GM23248 (cell line): Measurements from ENCODE around the gene SLC38A2. TPM values are rescaled to one million over a fixed set of nuclear protein-coding genes. Genes with fewer than 3 reads are reported as not detected.

ENCODE experiments used
- DNase-seq: peaks from one replicate; pipeline ENCODE4 v3.0.0-alpha.2; 2015
- H2AFZ ChIP-seq: fragments of 200-600 bp; sonication (generic); 2 replicates; pipeline ENCODE4 v1.6.1; 2016; ENCODE audit warnings: antibody characterized with exemption
- H3F3A ChIP-seq: fragments of 200-600 bp; sonication (generic); 2 replicates; pipeline ENCODE4 v1.6.1; 2016; ENCODE audit warnings: mild to moderate bottlenecking, antibody characterized with exemption, mixed run types; ENCODE audit not compliant: insufficient read depth
- H3K27ac ChIP-seq: fragments of 200-600 bp; sonication (generic); 2 replicates; pipeline ENCODE4 v1.5.1; 2016; ENCODE audit warnings: mild to moderate bottlenecking
- H3K27me3 ChIP-seq: fragments of 200-600 bp; sonication (generic); replicated peaks from 2 replicates; pipeline ENCODE4 v1.6.1; 2016; ENCODE audit warnings: mild to moderate bottlenecking; ENCODE audit not compliant: insufficient read depth
- H3K36me3 ChIP-seq: fragments of 200-600 bp; sonication (generic); 2 replicates; pipeline ENCODE4 v1.6.1; 2016; ENCODE audit warnings: low read depth, mild to moderate bottlenecking
- H3K4me1 ChIP-seq: fragments of 200-600 bp; sonication (generic); 2 replicates; pipeline ENCODE4 v1.6.1; 2016; ENCODE audit warnings: mild to moderate bottlenecking; ENCODE audit not compliant: insufficient read depth
- H3K4me2 ChIP-seq: fragments of 200-600 bp; sonication (generic); one replicate; pipeline ENCODE4 v1.6.1; 2016; ENCODE audit warnings: mild to moderate bottlenecking; ENCODE audit not compliant: unreplicated experiment
- H3K4me3 ChIP-seq: fragments of 200-600 bp; sonication (generic); 2 replicates; pipeline ENCODE4 v1.5.1; 2016; ENCODE audit warnings: mild to moderate bottlenecking
- H3K79me2 ChIP-seq: fragments of 200-600 bp; sonication (generic); 2 replicates; pipeline ENCODE4 v1.6.1; 2016; ENCODE audit warnings: mild to moderate bottlenecking; ENCODE audit not compliant: insufficient read depth
- H3K9ac ChIP-seq: fragments of 200-600 bp; sonication (generic); 2 replicates; pipeline ENCODE4 v1.6.1; 2016; ENCODE audit warnings: mild to moderate bottlenecking
- H3K9me2 ChIP-seq: fragments of 200-600 bp; sonication (generic); 2 replicates; pipeline ENCODE4 v1.6.1; 2016; ENCODE audit warnings: mixed run types, mild to moderate bottlenecking, moderate library complexity; ENCODE audit not compliant: insufficient read depth
- H3K9me3 ChIP-seq: fragments of 200-600 bp; sonication (generic); one replicate; pipeline ENCODE4 v1.6.1; 2017; ENCODE audit warnings: low read depth
- H4K20me1 ChIP-seq: fragments of 200-600 bp; sonication (generic); 2 replicates; pipeline ENCODE4 v1.6.0; 2016; ENCODE audit not compliant: insufficient read depth
- EZH2 ChIP-seq: fragments of 200-600 bp; sonication (generic); IDR thresholded peaks from 2 replicates; pipeline ENCODE4 v1.6.1; 2018; ENCODE audit warnings: antibody characterized with exemption, mild to moderate bottlenecking; ENCODE audit not compliant: insufficient read depth, poor library complexity, severe bottlenecking
- EZH2phosphoT487 ChIP-seq: fragments of 200-600 bp; sonication (generic); IDR thresholded peaks from 2 replicates; pipeline ENCODE4 v1.6.1; 2018; ENCODE audit warnings: antibody characterized with exemption, moderate library complexity, mild to moderate bottlenecking, low read depth; ENCODE audit not compliant: insufficient read depth
- WGBS, 2 experiments: methylation state at CpG; one replicate each; pipeline ENCODE4 v1.1.6; 2015 to 2017; ENCODE audit warnings: low lambda C conversion rate in 2 of 2, low coverage in 1 of 2; ENCODE audit errors: missing lambda C conversion rate in 2 of 2; 5-methylcytosine and 5-hydroxymethylcytosine counted together
- in situ Hi-C: fragments of 300-500 bp; cut with MboI; formaldehyde crosslinking; loops from 2 replicates; pipeline ENCODE4 v1.15.0; 2020
- polyA plus RNA-seq: library from polyadenylated mRNA; unstranded; fragments of >200 nt; fragmentation: Nextera tagmentation; extraction: Ambion mirVana; gene quantifications from 2 replicates; pipeline ENCODE4 v1.2.1, GENCODE V29; 2016
- total RNA-seq: library from RNA; depleted of rRNA; stranded (reverse); fragments of >200 nt; shearing (Covaris generic); gene quantifications from 2 replicates; pipeline ENCODE4 v1.2.3, GENCODE V29; 2014

Gene SLC38A2
- total and polyA plus RNA-seq, 2 experiments from 2014 or later, result 683 to 1,383 TPM

GRCh38 chr12:46361667-46362034 is 10.9 kb downstream of the SLC38A2 start:
- Histone ChIP-seq H3F3A (peaks cover 100% of the 10 kb centered on the region), H3K4me2 (peak overlapping the region; percentile 98), H3K9ac (peak overlapping the region; percentile 98), H3K36me3 (peaks cover 83% of the 10 kb centered on the region), H2AFZ (no peak overlapping the region), H3K4me1 (peaks cover 59% of the 10 kb centered on the region), H3K4me3 (peak overlapping the region; percentile 99), H3K27me3 (no peaks in the 10 kb centered on the region), H3K9me2 (no peaks in the 10 kb centered on the region), H3K27ac (peak overlapping the region; percentile 96), H3K79me2 (peaks cover 73% of the 10 kb centered on the region), H4K20me1 (peaks cover 75% of the 10 kb centered on the region), H3K9me3 (no peaks in the 10 kb centered on the region)
- in situ Hi-C loops, result loop anchor here (25.0 kb wide), 1 partner anchor 576 kb away; no protein-coding TSS in a partner anchor
- DNase-seq, result no peak
- WGBS, 2 experiments, result 92 to 94% methylated on average over 2 of the region's 2 CpGs
- TF ChIP-seq EZH2phosphoT487, result no peak
- no peak for TF ChIP-seq EZH2

DNA sequence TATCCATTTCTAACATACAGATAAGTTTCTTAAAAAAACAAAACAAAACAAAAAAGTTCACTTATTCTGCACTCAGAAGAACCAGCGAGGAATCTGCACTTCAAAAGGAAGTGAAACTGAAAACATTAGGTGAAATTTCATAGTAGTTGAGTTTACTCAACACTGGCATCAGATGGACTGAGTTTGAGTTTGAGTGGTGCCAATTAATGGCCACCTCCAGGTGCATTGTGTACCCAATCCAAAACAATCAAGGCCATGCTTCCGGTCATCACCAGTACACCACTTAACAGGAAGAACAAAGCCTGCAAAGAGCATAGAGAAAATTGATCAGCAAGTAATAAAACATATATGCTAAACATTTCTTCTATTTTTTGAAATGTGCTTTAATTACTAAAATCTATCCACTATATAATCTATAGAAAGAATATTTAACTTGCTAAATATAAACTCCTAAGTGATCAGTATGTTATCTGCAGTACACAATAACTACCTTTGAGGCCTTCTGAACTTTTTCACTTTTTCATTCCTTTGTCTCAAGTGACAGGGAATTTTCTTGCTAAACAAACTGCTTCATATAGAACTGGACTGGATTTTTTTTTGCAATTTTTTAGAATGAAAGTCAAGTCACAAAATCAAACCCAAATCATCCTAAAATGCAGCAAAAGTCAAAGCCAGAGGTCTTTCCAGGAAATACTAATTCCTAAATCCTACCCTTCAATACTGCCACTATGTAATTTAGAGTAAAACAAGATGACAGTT is 11.5 kb downstream of the SLC38A2 start:
- no peaks in the 10 kb centered on the region for H3K27me3 ChIP-seq
- peak overlapping the region; percentile 98 for H3K4me2 ChIP-seq
- H3K27ac ChIP-seq, result peak overlapping the region; percentile 96
- peaks cover 100% of the 10 kb centered on the region for H3F3A ChIP-seq
- WGBS, 2 experiments, result 92 to 97% methylated on average over 2 of the region's 2 CpGs
- peaks cover 69% of the 10 kb centered on the region for H4K20me1 ChIP-seq
- peaks cover 77% of the 10 kb centered on the region for H3K36me3 ChIP-seq
- in situ Hi-C loops, result loop anchor here (25.0 kb wide), 1 partner anchor 576 kb away; no protein-coding TSS in a partner anchor
- H3K9ac ChIP-seq, result peak overlapping the region; percentile 98
- TF ChIP-seq EZH2phosphoT487 (no peak), EZH2 (no peak)
- no peak for DNase-seq
- H3K9me3 ChIP-seq, result no peaks in the 10 kb centered on the region
- H3K4me3 ChIP-seq, result peak overlapping the region; percentile 99
- H2AFZ ChIP-seq, result no peak overlapping the region
- no peaks in the 10 kb centered on the region for H3K9me2 ChIP-seq
- H3K79me2 ChIP-seq, result peaks cover 67% of the 10 kb centered on the region
- peaks cover 56% of the 10 kb centered on the region for H3K4me1 ChIP-seq

DNA sequence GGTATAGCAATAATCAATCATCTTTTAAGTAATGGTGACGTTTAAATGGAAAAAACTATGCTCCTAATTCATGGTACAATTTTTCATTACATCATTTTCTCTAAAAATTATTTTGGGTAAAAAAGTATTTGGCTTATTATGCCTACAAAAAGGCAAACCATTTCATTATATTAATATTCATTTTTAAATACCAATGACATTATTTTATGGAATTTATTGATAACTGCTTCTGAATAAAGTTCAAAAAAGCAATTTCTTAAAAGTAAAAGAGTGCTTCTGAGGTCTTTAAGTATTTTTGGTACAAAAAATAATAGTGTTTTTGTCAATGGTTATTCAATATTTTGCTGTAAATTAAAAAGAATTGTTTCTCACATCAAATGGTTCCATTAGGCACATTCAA is 12.2 kb downstream of the SLC38A2 start:
- peaks cover 60% of the 10 kb centered on the region for H3K79me2 ChIP-seq
- DNase-seq, result no peak
- peak overlapping the region; percentile 96 for H3K27ac ChIP-seq
- TF ChIP-seq EZH2phosphoT487 (no peak), EZH2 (no peak)
- H3F3A ChIP-seq, result peaks cover 97% of the 10 kb centered on the region
- 48 to 61% methylated on average over 1 of the region's 1 CpG for WGBS, 2 experiments
- H3K9me3 ChIP-seq, result no peaks in the 10 kb centered on the region
- H3K9me2 ChIP-seq, result no peaks in the 10 kb centered on the region
- H2AFZ ChIP-seq, result no peak overlapping the region
- peak overlapping the region; percentile 10; the same call in 1 of the 2 replicates for H3K4me3 ChIP-seq
- peak overlapping the region; percentile 98 for H3K4me2 ChIP-seq
- peaks cover 62% of the 10 kb centered on the region for H4K20me1 ChIP-seq
- peaks cover 70% of the 10 kb centered on the region for H3K36me3 ChIP-seq
- peak overlapping the region; percentile 98 for H3K9ac ChIP-seq
- no peaks in the 10 kb centered on the region for H3K27me3 ChIP-seq
- peaks cover 51% of the 10 kb centered on the region for H3K4me1 ChIP-seq
- in situ Hi-C loops, result loop anchor here (25.0 kb wide), 1 partner anchor 577 kb away; no protein-coding TSS in a partner anchor

GRCh38 chr12:46359667-46360280 is 12.8 kb downstream of the SLC38A2 start:
- peaks cover 54% of the 10 kb centered on the region for H3K79me2 ChIP-seq
- H3K9ac ChIP-seq, result peak overlapping the region; percentile 98
- peaks cover 62% of the 10 kb centered on the region for H4K20me1 ChIP-seq
- no peak overlapping the region for H2AFZ ChIP-seq
- peaks cover 45% of the 10 kb centered on the region for H3K4me1 ChIP-seq
- DNase-seq, result no peak
- H3F3A ChIP-seq, result peaks cover 93% of the 10 kb centered on the region
- TF ChIP-seq EZH2phosphoT487, result no peak
- TF ChIP-seq EZH2, result no peak
- no peaks in the 10 kb centered on the region for H3K27me3 ChIP-seq
- WGBS, 2 experiments, result 86 to 89% methylated on average over 4 of the region's 4 CpGs
- peak overlapping the region; percentile 98 for H3K4me2 ChIP-seq
- H3K4me3 ChIP-seq, result peak overlapping the region; percentile 10; the same call in 1 of the 2 replicates
- H3K36me3 ChIP-seq, result peaks cover 64% of the 10 kb centered on the region
- peak overlapping the region; percentile 96 for H3K27ac ChIP-seq
- in situ Hi-C loops, result loop anchor here (10.0 to 25.0 kb wide), 2 partner anchors 305 to 578 kb away; no protein-coding TSS in a partner anchor
- no peaks in the 10 kb centered on the region for H3K9me2 ChIP-seq
- H3K9me3 ChIP-seq, result no peaks in the 10 kb centered on the region
